GM23248 (cell line): ENCODE results near the gene PCCA.

ENCODE experiments used
- EZH2 ChIP-seq: fragments of 200-600 bp; sonication (generic); IDR thresholded peaks from 2 replicates; pipeline ENCODE4 v1.6.1; 2018; ENCODE audit warnings: antibody characterized with exemption, mild to moderate bottlenecking; ENCODE audit not compliant: insufficient read depth, poor library complexity, severe bottlenecking
- EZH2phosphoT487 ChIP-seq: fragments of 200-600 bp; sonication (generic); IDR thresholded peaks from 2 replicates; pipeline ENCODE4 v1.6.1; 2018; ENCODE audit warnings: antibody characterized with exemption, moderate library complexity, mild to moderate bottlenecking, low read depth; ENCODE audit not compliant: insufficient read depth

GRCh38 chr13:100214886-100215285 is 126.0 kb downstream of the PCCA start:
- TF ChIP-seq EZH2phosphoT487: no peak
- TF ChIP-seq EZH2: no peak
